H9 (cell line): ENCODE data around the gene MTG2. TPM values are rescaled to one million over a fixed set of nuclear protein-coding genes. Genes with fewer than 3 reads are reported as not detected.

Experiments used
- DNase-seq: peaks from one replicate; pipeline ENCODE4 v3.0.0-alpha.2; 2017
- H2AFZ ChIP-seq: one replicate; pipeline ENCODE4 v1.6.1; 2013; ENCODE audit warnings: mild to moderate bottlenecking, low read length, control low read depth, moderate library complexity
- H2AK5ac ChIP-seq: 2 replicates; pipeline ENCODE4 v1.6.1; 2013; ENCODE audit warnings: low read length, control low read depth, mixed read lengths; ENCODE audit not compliant: insufficient read length
- H2BK120ac ChIP-seq: one replicate; pipeline ENCODE4 v1.6.1; 2013; ENCODE audit warnings: low read depth, mild to moderate bottlenecking, low read length, control low read depth, inconsistent platforms; ENCODE audit not compliant: poor library complexity, severe bottlenecking
- H2BK12ac ChIP-seq: 2 replicates; pipeline ENCODE4 v1.6.1; 2013; ENCODE audit warnings: low read length, control low read depth, mixed read lengths, low read depth; ENCODE audit not compliant: insufficient read length
- H2BK15ac ChIP-seq: 2 replicates; pipeline ENCODE4 v1.6.1; 2013; ENCODE audit warnings: low read depth, low read length, control low read depth
- H2BK20ac ChIP-seq: one replicate; pipeline ENCODE4 v1.6.1; 2013; ENCODE audit warnings: low read depth, mild to moderate bottlenecking, low read length, control low read depth, inconsistent platforms; ENCODE audit not compliant: poor library complexity, severe bottlenecking
- H2BK5ac ChIP-seq: 2 replicates; pipeline ENCODE4 v1.6.1; 2013; ENCODE audit warnings: low read length, control low read depth, mixed read lengths; ENCODE audit not compliant: insufficient read length
- H3K14ac ChIP-seq: 2 replicates; pipeline ENCODE4 v1.6.1; 2013; ENCODE audit warnings: low read length, control low read depth; ENCODE audit not compliant: insufficient read depth
- H3K18ac ChIP-seq: 2 replicates; pipeline ENCODE4 v1.6.1; 2013; ENCODE audit warnings: low read depth, mild to moderate bottlenecking, mixed read lengths, low read length, control low read depth; ENCODE audit not compliant: insufficient read length
- H3K23ac ChIP-seq: 2 replicates; pipeline ENCODE4 v1.6.1; 2013; ENCODE audit warnings: low read length, control low read depth, mixed read lengths, low read depth; ENCODE audit not compliant: insufficient read length
- H3K23me2 ChIP-seq: 2 replicates; pipeline ENCODE4 v1.6.1; 2013; ENCODE audit warnings: low read depth, mild to moderate bottlenecking, mixed read lengths, low read length, control low read depth; ENCODE audit not compliant: insufficient read length, poor library complexity, severe bottlenecking
- H3K27ac ChIP-seq: 2 replicates; pipeline ENCODE4 v1.5.1; 2013; ENCODE audit warnings: low read length, control low read depth, mixed read lengths, low read depth; ENCODE audit not compliant: insufficient read length
- H3K27me3 ChIP-seq: 2 replicates; pipeline ENCODE4 v1.6.1; 2013; ENCODE audit warnings: low read length, control low read depth, inconsistent platforms; ENCODE audit not compliant: insufficient read depth
- H3K4ac ChIP-seq: 2 replicates; pipeline ENCODE4 v1.6.1; 2013; ENCODE audit warnings: low read depth, mild to moderate bottlenecking, control low read depth, inconsistent platforms, low read length, moderate library complexity
- H3K4me1 ChIP-seq: 2 replicates; pipeline ENCODE4 v1.6.1; 2013; ENCODE audit warnings: low read length, control low read depth, inconsistent platforms; ENCODE audit not compliant: insufficient read depth
- H3K4me2 ChIP-seq: 2 replicates; pipeline ENCODE4 v1.6.1; 2013; ENCODE audit warnings: low read length, control low read depth, mixed read lengths; ENCODE audit not compliant: insufficient read length, insufficient read depth
- H3K56ac ChIP-seq: 2 replicates; pipeline ENCODE4 v1.6.1; 2013; ENCODE audit warnings: low read depth, mild to moderate bottlenecking, mixed read lengths, low read length, control low read depth; ENCODE audit not compliant: insufficient read length
- H3K79me1 ChIP-seq: 2 replicates; pipeline ENCODE4 v1.6.1; 2013; ENCODE audit warnings: low read depth, mild to moderate bottlenecking, moderate library complexity, low read length, control low read depth, inconsistent platforms; ENCODE audit not compliant: insufficient read depth, poor library complexity, severe bottlenecking
- H3K79me2 ChIP-seq: 2 replicates; pipeline ENCODE4 v1.6.1; 2013; ENCODE audit warnings: low read length, control low read depth, inconsistent platforms; ENCODE audit not compliant: insufficient read depth
- H3K9ac ChIP-seq: 2 replicates; pipeline ENCODE4 v1.6.1; 2013; ENCODE audit warnings: low read length, control low read depth, mixed read lengths; ENCODE audit not compliant: insufficient read length; ENCODE audit errors: extremely low read depth
- H3K9me3 ChIP-seq: one replicate; pipeline ENCODE4 v1.6.1; 2013; ENCODE audit warnings: low read depth, low read length, inconsistent platforms; ENCODE audit not compliant: control insufficient read depth
- H3T11ph ChIP-seq: one replicate; pipeline ENCODE4 v1.6.1; 2013; ENCODE audit warnings: mild to moderate bottlenecking, low read length, control low read depth, inconsistent platforms
- H4K20me1 ChIP-seq: one replicate; pipeline ENCODE4 v1.6.1; 2013; ENCODE audit not compliant: control insufficient read depth, insufficient read length, insufficient read depth
- H4K5ac ChIP-seq: 2 replicates; pipeline ENCODE4 v1.6.1; 2013; ENCODE audit warnings: low read depth, mild to moderate bottlenecking, mixed read lengths, low read length, control low read depth; ENCODE audit not compliant: insufficient read length
- H4K8ac ChIP-seq: replicated peaks from 2 replicates; pipeline ENCODE4 v1.6.1; 2013; ENCODE audit warnings: low read length, control low read depth, mixed read lengths, low read depth; ENCODE audit not compliant: insufficient read length
- H4K91ac ChIP-seq: 2 replicates; pipeline ENCODE4 v1.6.1; 2013; ENCODE audit warnings: low read depth, mild to moderate bottlenecking, moderate library complexity, mixed read lengths, low read length, control low read depth; ENCODE audit not compliant: insufficient read length
- H3K27ac Mint-ChIP-seq, 3 experiments: 2 replicates in 2 of 3; 3 replicates in 1 of 3; pipeline ENCODE4 v1.8.0; 2020 to 2021; ENCODE audit warnings: mixed read lengths in 3 of 3, mild to moderate bottlenecking in 1 of 3, moderate library complexity in 1 of 3
- H3K27me3 Mint-ChIP-seq: 2 replicates; pipeline ENCODE4 v1.8.0; 2021; ENCODE audit warnings: low read depth, mild to moderate bottlenecking, moderate library complexity, mixed read lengths
- H3K36me3 Mint-ChIP-seq, 3 experiments: 2 replicates in 2 of 3; 3 replicates in 1 of 3; pipeline ENCODE4 v1.8.0; 2020 to 2021; ENCODE audit warnings: low read depth in 3 of 3, mixed read lengths in 3 of 3; ENCODE audit not compliant: insufficient read depth in 1 of 3
- H3K4me1 Mint-ChIP-seq, 2 experiments: 2 replicates each; pipeline ENCODE4 v1.8.0; 2020; ENCODE audit warnings: mixed read lengths in 2 of 2
- H3K4me3 Mint-ChIP-seq, 2 experiments: 2 replicates in 1 of 2; 3 replicates in 1 of 2; pipeline ENCODE4 v1.8.0; 2020 to 2021; ENCODE audit warnings: mild to moderate bottlenecking in 2 of 2, mixed read lengths in 2 of 2, moderate library complexity in 1 of 2
- H3K9me3 Mint-ChIP-seq, 2 experiments: 2 replicates in 1 of 2; 3 replicates in 1 of 2; pipeline ENCODE4 v1.8.0; 2020; ENCODE audit warnings: mild to moderate bottlenecking in 2 of 2, mixed read lengths in 2 of 2, moderate library complexity in 1 of 2
- WGBS: extraction: QIAGEN DNeasy Blood & Tissue Kit; methylation state at CpG from one replicate; pipeline ENCODE4 v1.1.7; 2013; ENCODE audit warnings: missing lambda C conversion rate, low lambda C conversion rate, mixed read lengths; ENCODE audit not compliant: insufficient read length; ENCODE audit errors: extremely low coverage; 5-methylcytosine and 5-hydroxymethylcytosine counted together
- total RNA-seq: library from RNA; stranded (reverse); gene quantifications from 2 replicates; pipeline ENCODE4 v1.2.1, GENCODE V29; 2021
- TF ChIP-seq, protein P1 (sequence below): fragments of 200-600 bp; sonication (generic); conservative IDR thresholded peaks from 3 replicates; pipeline ENCODE4 v1.8.0; 2021; ENCODE audit warnings: antibody characterized with exemption, mild to moderate bottlenecking

Gene MTG2
- total RNA-seq, 1 experiment from 2014 or later, result 25.1 TPM

DNA sequence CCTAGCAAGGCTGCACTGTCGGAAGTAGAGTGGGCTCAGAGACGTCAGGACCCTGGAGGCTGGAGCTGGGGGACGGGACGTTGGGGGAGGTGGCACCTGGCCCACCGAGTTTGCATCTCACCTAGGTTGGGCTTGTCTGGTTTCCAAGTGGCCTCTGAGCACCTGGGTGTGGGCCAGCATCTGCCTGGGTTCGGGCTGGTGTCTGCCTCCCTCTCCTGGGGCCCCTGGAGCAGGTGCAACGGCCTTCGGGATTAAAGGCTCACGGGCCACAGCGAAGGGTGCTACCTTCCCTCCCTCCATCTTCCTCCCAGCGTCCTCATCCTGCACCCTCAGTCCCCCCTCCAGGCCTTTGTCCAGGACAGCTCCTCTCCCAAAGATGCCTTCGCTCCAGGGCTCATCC lies 31.2 kb downstream of the MTG2 start:
- no peaks in the 10 kb centered on the region for H3K23me2 ChIP-seq
- no peak overlapping the region for H3K56ac ChIP-seq
- Mint-ChIP-seq H3K27me3 (peaks cover 53% of the 10 kb centered on the region), H3K4me1 (peaks cover 9 to 24% of the 10 kb centered on the region in 2 experiments), H3K36me3 (no peaks in the 10 kb centered on the region), H3K4me3 (no peak overlapping the region), H3K27ac (no peak overlapping the region), H3K9me3 (no peaks in the 10 kb centered on the region)
- H3K4ac ChIP-seq, result no peak overlapping the region
- no peaks in the 10 kb centered on the region for H3K79me2 ChIP-seq
- no CpG with 5 or more reads among the region's 12 CpGs for WGBS
- no peak overlapping the region for H3T11ph ChIP-seq
- H3K4me1 ChIP-seq, result no peaks in the 10 kb centered on the region
- H2BK20ac ChIP-seq, result no peak overlapping the region
- no peak overlapping the region for H2AK5ac ChIP-seq
- no peak overlapping the region for H3K27ac ChIP-seq
- H3K9me3 ChIP-seq, result no peaks in the 10 kb centered on the region
- no peak overlapping the region for H4K91ac ChIP-seq
- H4K8ac ChIP-seq, result no peak overlapping the region
- no peaks in the 10 kb centered on the region for H3K79me1 ChIP-seq
- no peak overlapping the region for H2BK5ac ChIP-seq
- H3K4me2 ChIP-seq, result no peak overlapping the region
- peaks cover 12% of the 10 kb centered on the region; the same call in 1 of the 2 replicates for H3K27me3 ChIP-seq
- no peak overlapping the region for H3K18ac ChIP-seq
- no peak overlapping the region for H3K14ac ChIP-seq
- DNase-seq, result no peak
- TF ChIP-seq, protein P1, sequence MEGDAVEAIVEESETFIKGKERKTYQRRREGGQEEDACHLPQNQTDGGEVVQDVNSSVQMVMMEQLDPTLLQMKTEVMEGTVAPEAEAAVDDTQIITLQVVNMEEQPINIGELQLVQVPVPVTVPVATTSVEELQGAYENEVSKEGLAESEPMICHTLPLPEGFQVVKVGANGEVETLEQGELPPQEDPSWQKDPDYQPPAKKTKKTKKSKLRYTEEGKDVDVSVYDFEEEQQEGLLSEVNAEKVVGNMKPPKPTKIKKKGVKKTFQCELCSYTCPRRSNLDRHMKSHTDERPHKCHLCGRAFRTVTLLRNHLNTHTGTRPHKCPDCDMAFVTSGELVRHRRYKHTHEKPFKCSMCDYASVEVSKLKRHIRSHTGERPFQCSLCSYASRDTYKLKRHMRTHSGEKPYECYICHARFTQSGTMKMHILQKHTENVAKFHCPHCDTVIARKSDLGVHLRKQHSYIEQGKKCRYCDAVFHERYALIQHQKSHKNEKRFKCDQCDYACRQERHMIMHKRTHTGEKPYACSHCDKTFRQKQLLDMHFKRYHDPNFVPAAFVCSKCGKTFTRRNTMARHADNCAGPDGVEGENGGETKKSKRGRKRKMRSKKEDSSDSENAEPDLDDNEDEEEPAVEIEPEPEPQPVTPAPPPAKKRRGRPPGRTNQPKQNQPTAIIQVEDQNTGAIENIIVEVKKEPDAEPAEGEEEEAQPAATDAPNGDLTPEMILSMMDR, result no peak
- H3K23ac ChIP-seq, result no peak overlapping the region
- H4K5ac ChIP-seq, result no peak overlapping the region
- no peak overlapping the region for H2BK12ac ChIP-seq
- H4K20me1 ChIP-seq, result no peaks in the 10 kb centered on the region
- H3K9ac ChIP-seq, result no peak overlapping the region
- H2BK15ac ChIP-seq, result no peak overlapping the region
- H2BK120ac ChIP-seq, result no peak overlapping the region
- H2AFZ ChIP-seq, result no peak overlapping the region
